Thoracic aorta (tissue), 2 donors: ENCODE measurements around the gene BABAM2. TPM values are rescaled to one million over a fixed set of nuclear protein-coding genes. Genes with fewer than 3 reads are reported as not detected.

Experiments used
- ATAC-seq: fragments of 150-250 bp; one replicate; pipeline ENCODE4 v1.8.0; 2017; ENCODE audit warnings: low read depth; ENCODE audit not compliant: insufficient number of reproducible peaks, low FRiP score
- DNase-seq: peaks from one replicate; pipeline ENCODE4 v3.0.0-alpha.2; 2020; ENCODE audit warnings: low spot score
- H3K27ac ChIP-seq, 2 donors: fragments of 200-600 bp; sonication (generic); 1 replicate in 1 of 2; 2 replicates in 1 of 2; pipeline ENCODE4 v1.5.1; 2016; ENCODE audit warnings: mild to moderate bottlenecking in 2 of 2, moderate library complexity in 2 of 2
- H3K27me3 ChIP-seq: fragments of 200-600 bp; sonication (generic); replicated peaks from 2 replicates; pipeline ENCODE4 v1.6.0; 2016; ENCODE audit warnings: mild to moderate bottlenecking; ENCODE audit not compliant: insufficient read depth
- H3K36me3 ChIP-seq: fragments of 200-600 bp; sonication (generic); one replicate; pipeline ENCODE4 v1.5.1; 2016
- H3K4me1 ChIP-seq, 2 donors: fragments of 200-600 bp; sonication (generic); 1 replicate in 1 of 2; 2 replicates in 1 of 2; pipeline versions ENCODE4 v1.5.1 to v1.6.0; 2016; ENCODE audit warnings: low read depth in 2 of 2, mild to moderate bottlenecking in 1 of 2; ENCODE audit not compliant: control insufficient read depth in 1 of 2
- H3K4me3 ChIP-seq: fragments of 200-600 bp; sonication (generic); 2 replicates; pipeline ENCODE4 v1.5.1; 2016; ENCODE audit warnings: mild to moderate bottlenecking
- H3K9me3 ChIP-seq: fragments of 200-600 bp; sonication (generic); 2 replicates; pipeline ENCODE4 v1.5.1; 2016
- total RNA-seq, 2 donors: library from RNA; depleted of rRNA; stranded (reverse); fragments of >200 nt; gene quantifications; one replicate each; pipeline versions ENCODE4 v1.1.0 to v1.2.3, GENCODE V29; 2016
- TF ChIP-seq, protein P1 (sequence below): fragments of 200-600 bp; sonication (generic); IDR thresholded peaks from one replicate; pipeline ENCODE4 v1.5.1; 2019; ENCODE audit warnings: antibody characterized with exemption

BABAM2 gene
- total RNA-seq, 2 donors from 2014 or later = 24.7 to 32.8 TPM

DNA sequence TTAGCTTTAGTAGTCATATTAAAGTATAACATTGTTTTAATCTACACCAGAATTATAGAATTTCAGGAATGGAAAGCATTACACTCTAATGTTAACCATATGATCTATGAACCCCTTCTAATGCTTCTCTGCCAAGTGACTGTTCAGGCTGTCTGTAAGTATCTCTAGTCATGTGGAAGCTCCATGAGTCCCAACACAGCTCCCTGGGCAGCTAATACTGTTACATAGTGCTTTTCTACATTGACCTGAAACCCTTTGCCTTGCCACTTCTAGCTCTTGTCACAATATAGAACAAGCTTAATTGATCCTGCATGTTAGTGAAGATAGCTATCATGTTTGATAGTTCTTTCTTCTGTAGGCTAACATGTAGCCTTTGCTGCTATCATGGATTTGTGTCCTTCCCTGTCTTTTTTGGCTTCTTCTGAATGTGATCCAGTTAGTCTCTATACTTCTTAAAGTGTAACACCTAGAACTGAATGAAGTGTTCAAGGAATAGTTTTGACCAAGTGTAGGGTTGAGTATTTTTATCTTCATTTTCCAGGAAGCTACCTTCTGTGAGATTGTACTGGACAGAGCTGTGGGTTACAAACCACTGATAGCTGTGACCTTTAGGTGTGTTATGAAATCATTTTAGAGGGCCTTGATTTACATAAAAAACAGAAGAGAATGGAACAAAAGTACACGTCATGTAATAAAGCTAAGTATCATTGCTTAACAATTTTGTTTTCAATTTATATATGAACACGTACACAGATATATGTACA is 23.7 kb downstream of the BABAM2 start:
- Histone ChIP-seq H3K9me3 (no peaks in the 10 kb centered on the region), H3K27me3 (no peaks in the 10 kb centered on the region), H3K27ac (peak overlapping the region in 1 of 2 donors; percentile 20), H3K4me3 (no peak overlapping the region), H3K36me3 (no peaks in the 10 kb centered on the region), H3K4me1 (peaks cover 18 to 29% of the 10 kb centered on the region in 2 donors)
- ATAC-seq (no peak), DNase-seq (no peak)
- TF ChIP-seq, protein P1, sequence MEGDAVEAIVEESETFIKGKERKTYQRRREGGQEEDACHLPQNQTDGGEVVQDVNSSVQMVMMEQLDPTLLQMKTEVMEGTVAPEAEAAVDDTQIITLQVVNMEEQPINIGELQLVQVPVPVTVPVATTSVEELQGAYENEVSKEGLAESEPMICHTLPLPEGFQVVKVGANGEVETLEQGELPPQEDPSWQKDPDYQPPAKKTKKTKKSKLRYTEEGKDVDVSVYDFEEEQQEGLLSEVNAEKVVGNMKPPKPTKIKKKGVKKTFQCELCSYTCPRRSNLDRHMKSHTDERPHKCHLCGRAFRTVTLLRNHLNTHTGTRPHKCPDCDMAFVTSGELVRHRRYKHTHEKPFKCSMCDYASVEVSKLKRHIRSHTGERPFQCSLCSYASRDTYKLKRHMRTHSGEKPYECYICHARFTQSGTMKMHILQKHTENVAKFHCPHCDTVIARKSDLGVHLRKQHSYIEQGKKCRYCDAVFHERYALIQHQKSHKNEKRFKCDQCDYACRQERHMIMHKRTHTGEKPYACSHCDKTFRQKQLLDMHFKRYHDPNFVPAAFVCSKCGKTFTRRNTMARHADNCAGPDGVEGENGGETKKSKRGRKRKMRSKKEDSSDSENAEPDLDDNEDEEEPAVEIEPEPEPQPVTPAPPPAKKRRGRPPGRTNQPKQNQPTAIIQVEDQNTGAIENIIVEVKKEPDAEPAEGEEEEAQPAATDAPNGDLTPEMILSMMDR = no peak

DNA sequence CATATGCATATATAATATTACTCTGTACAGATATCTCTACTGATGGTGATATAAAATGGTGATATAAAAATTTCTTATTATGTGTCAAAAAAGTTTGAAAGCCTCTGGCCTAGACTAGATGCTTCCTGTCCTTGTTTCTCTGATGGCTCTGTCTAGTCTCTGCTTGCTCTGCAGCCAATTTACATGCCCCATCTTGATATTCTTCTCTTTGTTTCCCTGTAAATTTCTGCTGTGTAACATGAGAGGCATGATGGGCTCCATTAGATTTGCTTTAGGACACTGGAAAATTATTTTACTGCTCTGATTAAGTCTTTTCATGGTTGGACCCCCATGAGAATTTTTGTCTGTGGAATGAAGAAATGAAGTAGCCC is 24.3 kb downstream of the BABAM2 start:
- DNase-seq (no peak), ATAC-seq (no peak)
- peaks cover 18 to 34% of the 10 kb centered on the region in 2 donors for H3K4me1 ChIP-seq
- H3K27ac ChIP-seq = peak overlapping the region in 1 of 2 donors; percentile 20
- no peak overlapping the region for H3K4me3 ChIP-seq
- H3K9me3 ChIP-seq = no peaks in the 10 kb centered on the region
- no peaks in the 10 kb centered on the region for H3K36me3 ChIP-seq
- TF ChIP-seq, protein P1 = no peak
- no peaks in the 10 kb centered on the region for H3K27me3 ChIP-seq

DNA sequence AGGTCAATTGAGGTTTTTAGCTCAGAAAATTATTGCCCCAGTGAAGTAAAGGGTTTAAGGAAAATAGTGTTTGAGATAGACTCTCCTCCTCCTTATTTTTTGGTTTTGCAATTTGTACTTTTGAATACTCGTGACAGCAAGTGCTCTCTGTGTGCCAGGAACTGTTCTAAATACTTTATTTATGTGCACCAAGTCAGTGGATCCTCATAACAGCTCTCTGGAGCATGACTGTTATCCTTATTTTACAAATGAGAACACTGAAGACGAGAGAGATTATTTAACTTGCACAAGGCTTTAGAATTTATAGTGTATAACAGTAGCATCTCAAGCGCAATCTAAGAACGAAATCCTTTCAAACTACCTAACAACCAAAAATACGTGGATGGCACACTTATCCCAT is 24.7 kb downstream of the BABAM2 start:
- H3K27me3 ChIP-seq = no peaks in the 10 kb centered on the region
- no peak for ATAC-seq
- no peaks in the 10 kb centered on the region for H3K9me3 ChIP-seq
- TF ChIP-seq, protein P1 = no peak
- H3K4me1 ChIP-seq = peaks cover 22 to 38% of the 10 kb centered on the region in 2 donors
- no peak for DNase-seq
- H3K36me3 ChIP-seq = no peaks in the 10 kb centered on the region
- no peak overlapping the region for H3K4me3 ChIP-seq
- peak overlapping the region in 1 of 2 donors; percentile 20 for H3K27ac ChIP-seq

DNA sequence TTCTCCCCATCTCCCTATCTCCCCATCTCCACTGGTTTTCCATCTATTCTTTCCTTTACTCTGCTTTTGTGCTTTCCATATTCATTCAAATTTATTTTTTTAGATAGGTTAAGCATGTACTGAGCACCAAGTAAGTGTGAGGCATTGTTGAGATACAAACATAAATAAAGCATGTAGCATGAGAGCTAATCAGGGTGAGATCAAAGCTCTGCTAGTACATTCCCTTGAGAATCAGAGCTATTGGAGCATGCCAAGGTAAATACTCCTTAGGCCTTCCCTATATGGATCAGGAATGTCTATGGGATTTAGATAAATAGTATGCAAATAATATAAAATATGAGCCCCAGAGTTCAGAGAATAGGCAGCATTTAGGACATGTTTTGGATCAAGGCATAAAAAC is 25.3 kb downstream of the BABAM2 start:
- H3K4me3 ChIP-seq = no peak overlapping the region
- no peak for ATAC-seq
- no peak for DNase-seq
- peaks cover 29 to 44% of the 10 kb centered on the region in 2 donors for H3K4me1 ChIP-seq
- TF ChIP-seq, protein P1 = no peak
- no peaks in the 10 kb centered on the region for H3K9me3 ChIP-seq
- H3K36me3 ChIP-seq = no peaks in the 10 kb centered on the region
- H3K27me3 ChIP-seq = no peaks in the 10 kb centered on the region
- no peak overlapping the region for H3K27ac ChIP-seq

DNA sequence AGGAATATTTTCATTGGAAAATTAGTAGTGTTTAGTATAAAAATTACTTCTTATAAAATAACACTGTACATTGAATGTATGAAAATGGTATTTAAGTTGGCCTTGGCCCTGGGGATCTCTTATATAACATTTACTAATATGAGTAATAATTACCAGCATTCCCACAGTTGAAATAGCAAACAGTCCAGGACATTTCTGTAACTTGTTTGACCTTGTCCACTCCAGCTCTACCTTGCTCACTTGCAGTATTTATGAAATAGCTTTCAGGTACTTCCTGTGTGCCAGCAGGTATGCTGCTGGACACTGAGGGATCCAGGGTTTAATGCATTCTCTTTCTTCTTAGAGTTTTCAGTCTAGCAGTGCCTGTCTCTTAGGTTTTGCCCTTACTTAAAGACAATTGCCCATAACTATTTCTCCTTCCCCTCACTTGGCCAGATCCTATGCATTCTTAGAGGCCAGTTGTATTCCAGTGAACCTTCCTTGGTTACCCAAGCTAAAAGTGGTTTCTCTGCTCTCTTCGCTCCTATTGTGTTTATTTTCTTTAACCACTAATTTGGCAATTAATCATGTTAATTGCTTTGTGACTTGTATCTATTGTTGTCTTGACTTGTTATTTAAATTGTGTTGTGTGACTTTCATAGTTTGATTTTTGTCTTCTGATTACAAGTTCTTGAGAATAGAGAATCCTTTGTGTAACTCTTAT is 25.9 kb downstream of the BABAM2 start:
- no peak overlapping the region for H3K27ac ChIP-seq
- no peaks in the 10 kb centered on the region for H3K36me3 ChIP-seq
- DNase-seq (no peak), ATAC-seq (no peak)
- no peaks in the 10 kb centered on the region for H3K9me3 ChIP-seq
- TF ChIP-seq, protein P1 = no peak
- no peak overlapping the region for H3K4me3 ChIP-seq
- H3K4me1 ChIP-seq = peaks cover 29 to 47% of the 10 kb centered on the region in 2 donors
- no peaks in the 10 kb centered on the region for H3K27me3 ChIP-seq
